Hair follicular keratinocyte (primary cell): ENCODE measurements around the gene SPATA19. TPM values are rescaled to one million over a fixed set of nuclear protein-coding genes. Genes with fewer than 3 reads are reported as not detected.

Experiments
- total RNA-seq: library from RNA; depleted of rRNA; stranded (reverse); fragments of >200 nt; gene quantifications from 2 replicates; pipeline ENCODE4 v1.2.3, GENCODE V29; 2015

SPATA19 gene, protein sequence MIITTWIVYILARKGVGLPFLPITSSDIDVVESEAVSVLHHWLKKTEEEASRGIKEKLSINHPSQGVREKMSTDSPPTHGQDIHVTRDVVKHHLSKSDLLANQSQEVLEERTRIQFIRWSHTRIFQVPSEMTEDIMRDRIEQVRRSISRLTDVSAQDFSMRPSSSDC
- total RNA-seq = not detected in 2 replicates

DNA sequence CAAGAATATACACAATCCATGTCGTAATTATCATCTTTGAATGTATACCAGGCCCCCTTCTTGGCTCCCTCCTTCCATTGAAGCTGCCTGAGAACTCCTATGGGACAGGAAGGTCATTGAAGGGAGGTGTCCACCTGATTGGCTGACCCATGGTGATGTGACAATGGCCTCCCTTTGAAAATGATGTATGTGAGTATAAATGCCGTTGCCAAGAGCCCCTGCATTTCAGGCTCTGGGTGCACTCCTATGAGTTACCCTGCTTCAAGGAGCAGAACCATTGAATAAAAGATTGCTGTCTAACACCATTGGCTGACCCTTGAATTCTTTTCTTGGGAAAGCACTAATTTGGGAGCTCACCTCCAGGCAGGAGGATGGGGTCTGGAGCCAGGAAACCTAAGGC, at the start of gene SPATA19:
Gene SPATA19 (minus strand): TSS at position 101 of the 400 bp plus-strand sequence. CDS start 67 bp downstream, at position 34.

Other genes with a start within 250 kb of the SPATA19 start
- 0.15 and 0.94 TPM in 2 replicates for gene IGSF9B, start 111.5 kb upstream of the SPATA19 start, total RNA-seq
- gene JAM3, start 223.6 kb upstream of the SPATA19 start, total RNA-seq = 5.6 and 13.7 TPM in 2 replicates